ENCODE results near the gene ARL6IP5. TPM values are rescaled to one million over a fixed set of nuclear protein-coding genes. Genes with fewer than 3 reads are reported as not detected.

Gene ARL6IP5
- total RNA-seq, 1 donor from 2014 or later, result 86.2 TPM

DNA sequence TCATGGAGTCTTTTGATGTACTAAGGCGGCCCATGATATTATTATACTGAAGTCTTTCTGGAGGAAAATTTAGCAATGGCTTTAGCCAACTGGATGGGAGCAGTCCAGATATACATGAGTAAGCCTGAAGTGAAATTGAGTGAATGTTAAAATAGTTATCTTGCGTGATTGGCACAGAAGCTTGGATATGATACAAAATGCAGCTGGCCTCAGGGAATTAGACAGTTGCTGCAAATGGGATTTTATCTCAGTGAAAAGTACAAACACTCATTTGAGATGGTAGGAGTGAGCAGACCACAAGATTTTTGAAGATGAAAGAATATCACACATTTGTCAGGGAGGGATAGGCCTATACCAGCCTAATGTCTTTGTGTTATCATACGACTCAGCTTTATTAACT is 28.8 kb downstream of the ARL6IP5 start:
- Mint-ChIP-seq H3K9me3 (ENCODE audit: unreplicated experiment) (no peaks in the 10 kb centered on the region), H3K36me3 (ENCODE audit: low read depth, unreplicated experiment) (no peaks in the 10 kb centered on the region), H3K4me1 (ENCODE audit: unreplicated experiment) (peaks cover 3% of the 10 kb centered on the region), H3K27ac (ENCODE audit: unreplicated experiment) (no peak overlapping the region), H3K27me3 (ENCODE audit: unreplicated experiment) (no peaks in the 10 kb centered on the region), H3K4me3 (ENCODE audit: unreplicated experiment) (no peak overlapping the region)
- no peak for DNase-seq (ENCODE audit: low spot score)
- TF ChIP-seq, protein P1, sequence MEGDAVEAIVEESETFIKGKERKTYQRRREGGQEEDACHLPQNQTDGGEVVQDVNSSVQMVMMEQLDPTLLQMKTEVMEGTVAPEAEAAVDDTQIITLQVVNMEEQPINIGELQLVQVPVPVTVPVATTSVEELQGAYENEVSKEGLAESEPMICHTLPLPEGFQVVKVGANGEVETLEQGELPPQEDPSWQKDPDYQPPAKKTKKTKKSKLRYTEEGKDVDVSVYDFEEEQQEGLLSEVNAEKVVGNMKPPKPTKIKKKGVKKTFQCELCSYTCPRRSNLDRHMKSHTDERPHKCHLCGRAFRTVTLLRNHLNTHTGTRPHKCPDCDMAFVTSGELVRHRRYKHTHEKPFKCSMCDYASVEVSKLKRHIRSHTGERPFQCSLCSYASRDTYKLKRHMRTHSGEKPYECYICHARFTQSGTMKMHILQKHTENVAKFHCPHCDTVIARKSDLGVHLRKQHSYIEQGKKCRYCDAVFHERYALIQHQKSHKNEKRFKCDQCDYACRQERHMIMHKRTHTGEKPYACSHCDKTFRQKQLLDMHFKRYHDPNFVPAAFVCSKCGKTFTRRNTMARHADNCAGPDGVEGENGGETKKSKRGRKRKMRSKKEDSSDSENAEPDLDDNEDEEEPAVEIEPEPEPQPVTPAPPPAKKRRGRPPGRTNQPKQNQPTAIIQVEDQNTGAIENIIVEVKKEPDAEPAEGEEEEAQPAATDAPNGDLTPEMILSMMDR (IDR thresholded peaks at IDR 0.05; ENCODE audit: unreplicated experiment), result no peak

DNA sequence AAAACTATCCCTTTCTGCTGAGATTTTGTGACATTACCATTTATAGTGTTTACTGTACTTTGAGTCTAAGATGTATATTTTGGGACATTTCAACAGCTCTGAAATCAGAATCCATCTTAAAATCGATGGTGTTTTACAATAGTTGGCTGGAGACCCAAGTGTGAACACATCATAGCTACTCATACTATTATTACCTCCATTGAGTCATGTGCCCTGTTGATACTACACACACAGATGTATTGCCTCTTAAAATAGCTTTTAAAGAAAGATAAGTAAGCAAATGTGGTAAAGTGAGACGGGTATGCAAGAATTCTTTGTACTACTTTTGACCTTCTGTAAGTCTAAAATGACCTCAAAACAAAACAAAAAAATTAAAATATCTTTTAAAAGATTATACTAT is 31.0 kb downstream of the ARL6IP5 start:
- DNase-seq (ENCODE audit: low spot score), result no peak
- Mint-ChIP-seq H3K36me3 (ENCODE audit: low read depth, unreplicated experiment) (no peaks in the 10 kb centered on the region), H3K27me3 (ENCODE audit: unreplicated experiment) (no peaks in the 10 kb centered on the region), H3K27ac (ENCODE audit: unreplicated experiment) (no peak overlapping the region), H3K4me1 (ENCODE audit: unreplicated experiment) (no peaks in the 10 kb centered on the region), H3K9me3 (ENCODE audit: unreplicated experiment) (no peaks in the 10 kb centered on the region), H3K4me3 (ENCODE audit: unreplicated experiment) (no peak overlapping the region)
- TF ChIP-seq, protein P1 (IDR thresholded peaks at IDR 0.05; ENCODE audit: unreplicated experiment), result no peak

DNA sequence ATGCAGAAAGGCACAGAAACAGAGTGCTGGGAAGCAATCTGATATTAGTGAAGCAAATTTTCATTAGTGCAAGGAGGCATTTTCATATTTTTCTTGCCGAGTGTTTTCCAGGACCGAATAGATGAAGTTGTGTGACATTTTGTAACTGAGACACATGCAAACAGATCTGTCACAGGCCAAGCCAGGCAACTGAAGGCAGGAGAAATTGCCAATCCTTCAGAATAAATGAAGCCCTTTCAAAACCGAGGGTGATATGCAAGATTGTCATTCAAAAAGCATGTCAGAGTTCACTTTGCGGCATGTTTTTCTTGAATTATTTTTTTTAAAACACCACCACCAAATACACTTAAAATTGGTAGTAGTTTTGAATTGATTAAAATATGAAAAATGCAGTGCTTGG is 31.4 kb downstream of the ARL6IP5 start:
- Mint-ChIP-seq H3K36me3 (ENCODE audit: low read depth, unreplicated experiment) (no peaks in the 10 kb centered on the region), H3K27ac (ENCODE audit: unreplicated experiment) (no peak overlapping the region), H3K9me3 (ENCODE audit: unreplicated experiment) (no peaks in the 10 kb centered on the region), H3K27me3 (ENCODE audit: unreplicated experiment) (no peaks in the 10 kb centered on the region), H3K4me1 (ENCODE audit: unreplicated experiment) (no peaks in the 10 kb centered on the region), H3K4me3 (ENCODE audit: unreplicated experiment) (no peak overlapping the region)
- no peak for DNase-seq (ENCODE audit: low spot score)
- TF ChIP-seq, protein P1 (IDR thresholded peaks at IDR 0.05; ENCODE audit: unreplicated experiment), result no peak

DNA sequence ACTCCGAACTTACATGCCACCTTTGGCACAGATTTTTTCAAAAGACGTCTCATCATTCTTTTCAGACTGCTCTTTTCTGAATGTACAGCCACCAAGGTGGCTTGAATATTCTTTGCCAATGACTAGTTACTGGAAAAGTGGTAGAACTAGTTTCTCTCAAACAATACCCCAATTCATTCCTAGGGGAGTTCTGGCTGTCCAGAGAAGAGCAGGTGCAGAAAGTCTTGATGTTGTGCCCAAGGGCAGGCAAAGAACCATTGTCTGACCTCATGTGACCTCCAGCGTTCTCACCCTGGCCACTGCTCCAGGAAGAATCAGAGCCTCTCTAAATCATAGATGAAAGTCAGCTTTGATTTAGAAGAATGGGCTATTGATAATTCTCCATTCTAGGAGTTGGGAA is 32.2 kb downstream of the ARL6IP5 start:
- TF ChIP-seq, protein P1 (IDR thresholded peaks at IDR 0.05; ENCODE audit: unreplicated experiment), result no peak
- Mint-ChIP-seq H3K27ac (ENCODE audit: unreplicated experiment) (no peak overlapping the region), H3K27me3 (ENCODE audit: unreplicated experiment) (no peaks in the 10 kb centered on the region), H3K4me1 (ENCODE audit: unreplicated experiment) (no peaks in the 10 kb centered on the region), H3K36me3 (ENCODE audit: low read depth, unreplicated experiment) (no peaks in the 10 kb centered on the region), H3K4me3 (ENCODE audit: unreplicated experiment) (no peak overlapping the region), H3K9me3 (ENCODE audit: unreplicated experiment) (no peaks in the 10 kb centered on the region)
- DNase-seq (ENCODE audit: low spot score), result no peak

DNA sequence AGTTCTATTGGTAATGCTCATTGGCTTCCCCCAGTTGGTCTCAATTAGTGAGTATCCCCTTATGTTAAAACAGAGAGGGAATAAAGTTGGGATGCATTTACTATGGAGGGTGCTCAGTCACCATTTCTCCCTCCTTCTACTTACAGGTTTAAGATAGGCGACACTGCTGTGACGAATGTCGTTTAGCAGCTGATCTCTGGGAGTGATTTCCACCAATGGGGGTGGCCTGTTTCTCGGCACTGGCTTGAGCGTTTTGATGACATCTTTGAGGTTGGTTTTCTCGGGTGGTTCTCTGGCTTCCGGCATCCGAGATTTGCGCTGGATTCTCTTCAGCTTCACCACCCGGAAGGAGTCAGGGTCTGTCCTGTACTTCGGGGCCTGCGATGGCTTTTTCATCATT is 33.8 kb downstream of the ARL6IP5 start:
- Mint-ChIP-seq H3K9me3 (ENCODE audit: unreplicated experiment) (no peaks in the 10 kb centered on the region), H3K27ac (ENCODE audit: unreplicated experiment) (no peak overlapping the region), H3K27me3 (ENCODE audit: unreplicated experiment) (no peaks in the 10 kb centered on the region), H3K4me1 (ENCODE audit: unreplicated experiment) (no peaks in the 10 kb centered on the region), H3K36me3 (ENCODE audit: low read depth, unreplicated experiment) (no peaks in the 10 kb centered on the region), H3K4me3 (ENCODE audit: unreplicated experiment) (no peak overlapping the region)
- DNase-seq (ENCODE audit: low spot score), result no peak
- TF ChIP-seq, protein P1 (IDR thresholded peaks at IDR 0.05; ENCODE audit: unreplicated experiment), result no peak

Measured in endothelial cell (in vitro differentiated cells).